ENCODE results near the gene KITLG.
"Not testable (repeated sequence)": the region's sequence is repeated elsewhere in the genome, so short reads cannot be mapped to it uniquely, and the experiment has no call there.

DNA sequence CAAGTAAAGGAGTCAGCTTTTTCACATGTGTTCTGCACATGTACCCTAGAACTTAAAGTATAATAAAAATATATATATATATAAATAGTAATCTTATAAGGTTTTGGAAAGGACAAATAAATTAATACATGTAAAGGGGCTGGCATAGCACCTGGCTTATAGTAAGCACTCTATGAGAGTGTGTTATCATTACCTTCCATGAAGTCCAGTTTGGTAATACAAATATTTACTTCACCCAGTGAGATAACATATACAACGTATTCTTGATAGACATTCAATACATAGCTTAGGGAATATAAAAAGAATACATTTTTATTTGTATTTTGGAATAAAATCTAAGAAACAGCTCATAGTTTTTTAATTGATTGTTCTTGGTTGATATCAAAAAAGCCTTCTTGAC, 47.8 kb upstream of the KITLG start:
- not testable (repeated sequence) for TF ChIP-seq POLR2A (IDR thresholded peaks at IDR 0.05)
- TF ChIP-seq, protein P1, sequence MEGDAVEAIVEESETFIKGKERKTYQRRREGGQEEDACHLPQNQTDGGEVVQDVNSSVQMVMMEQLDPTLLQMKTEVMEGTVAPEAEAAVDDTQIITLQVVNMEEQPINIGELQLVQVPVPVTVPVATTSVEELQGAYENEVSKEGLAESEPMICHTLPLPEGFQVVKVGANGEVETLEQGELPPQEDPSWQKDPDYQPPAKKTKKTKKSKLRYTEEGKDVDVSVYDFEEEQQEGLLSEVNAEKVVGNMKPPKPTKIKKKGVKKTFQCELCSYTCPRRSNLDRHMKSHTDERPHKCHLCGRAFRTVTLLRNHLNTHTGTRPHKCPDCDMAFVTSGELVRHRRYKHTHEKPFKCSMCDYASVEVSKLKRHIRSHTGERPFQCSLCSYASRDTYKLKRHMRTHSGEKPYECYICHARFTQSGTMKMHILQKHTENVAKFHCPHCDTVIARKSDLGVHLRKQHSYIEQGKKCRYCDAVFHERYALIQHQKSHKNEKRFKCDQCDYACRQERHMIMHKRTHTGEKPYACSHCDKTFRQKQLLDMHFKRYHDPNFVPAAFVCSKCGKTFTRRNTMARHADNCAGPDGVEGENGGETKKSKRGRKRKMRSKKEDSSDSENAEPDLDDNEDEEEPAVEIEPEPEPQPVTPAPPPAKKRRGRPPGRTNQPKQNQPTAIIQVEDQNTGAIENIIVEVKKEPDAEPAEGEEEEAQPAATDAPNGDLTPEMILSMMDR (IDR thresholded peaks at IDR 0.05) = not testable (repeated sequence)
